Activated CD8-positive, alpha-beta memory T cell treated with anti-CD3 and anti-CD28 coated beads, Interleukin-2, amount 50 U/mL, for 24 hours (primary cell): Measurements from ENCODE around the gene SDF2.
"Not testable (repeated sequence)": the region's sequence is repeated elsewhere in the genome, so short reads cannot be mapped to it uniquely, and the experiment has no call there.

Source experiments
- DNase-seq: peaks from one replicate; pipeline ENCODE4 v3.0.0-alpha.2; 2020; ENCODE audit errors: extremely low read depth

Gene SDF2

DNA sequence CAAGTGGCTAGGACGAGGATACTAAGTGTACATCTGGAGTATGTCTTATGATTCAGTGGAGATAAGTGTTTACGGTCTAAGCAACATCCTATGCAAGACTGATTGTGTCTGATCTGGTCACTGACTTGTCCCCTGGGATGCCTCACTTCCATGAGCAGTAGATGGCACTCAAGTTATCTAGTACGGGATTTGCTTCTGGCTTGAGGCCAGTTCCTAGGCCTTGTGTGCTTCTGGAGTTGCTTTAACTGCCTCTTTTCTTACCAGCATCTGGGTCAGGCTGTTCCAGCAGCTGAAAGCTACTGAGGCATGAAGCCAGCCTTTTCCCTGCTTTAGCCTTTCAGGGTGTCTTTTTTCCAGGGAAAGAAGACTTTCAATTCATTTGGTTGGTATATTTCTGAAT, 23.3 kb upstream of the SDF2 start:
- no peak for DNase-seq

DNA sequence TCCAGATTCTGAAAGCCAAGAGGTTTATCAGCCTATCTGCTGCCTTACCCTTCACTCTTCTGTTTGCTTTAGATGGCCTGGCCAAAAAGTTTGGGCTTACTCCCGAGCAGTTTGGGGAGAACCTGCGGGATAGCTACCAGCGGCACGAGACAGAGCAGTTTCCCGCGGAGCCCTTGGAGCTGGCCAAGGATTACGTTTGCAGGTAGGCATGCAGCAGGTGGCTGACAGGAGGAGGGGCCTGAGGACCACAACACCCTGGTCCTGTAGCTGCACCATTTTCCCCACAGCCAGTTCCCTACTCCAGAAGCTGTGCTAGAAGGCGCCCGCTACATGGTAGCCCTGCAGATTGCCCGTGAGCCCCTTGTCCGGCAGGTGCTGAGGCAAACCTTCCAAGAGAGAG, 20.9 kb upstream of the SDF2 start:
- no peak for DNase-seq

DNA sequence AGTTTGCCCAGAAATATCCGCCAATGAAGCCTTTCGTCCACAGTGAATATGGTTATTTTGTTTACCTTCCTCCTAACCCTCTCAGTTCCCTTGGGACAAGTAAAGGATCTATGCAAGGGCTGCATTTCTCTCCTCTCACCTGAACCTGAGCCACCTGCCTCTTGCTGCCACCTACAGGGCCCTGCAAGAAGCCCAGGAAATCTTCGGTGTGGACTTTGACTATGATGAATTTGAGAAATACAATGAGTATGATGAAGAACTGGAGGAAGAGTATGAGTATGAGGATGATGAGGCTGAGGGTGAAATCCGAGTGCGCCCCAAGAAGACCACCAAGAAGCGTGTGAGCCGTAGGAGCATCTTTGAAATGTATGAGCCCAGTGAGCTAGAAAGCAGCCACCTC, 14.3 kb upstream of the SDF2 start:
- no peak for DNase-seq

DNA sequence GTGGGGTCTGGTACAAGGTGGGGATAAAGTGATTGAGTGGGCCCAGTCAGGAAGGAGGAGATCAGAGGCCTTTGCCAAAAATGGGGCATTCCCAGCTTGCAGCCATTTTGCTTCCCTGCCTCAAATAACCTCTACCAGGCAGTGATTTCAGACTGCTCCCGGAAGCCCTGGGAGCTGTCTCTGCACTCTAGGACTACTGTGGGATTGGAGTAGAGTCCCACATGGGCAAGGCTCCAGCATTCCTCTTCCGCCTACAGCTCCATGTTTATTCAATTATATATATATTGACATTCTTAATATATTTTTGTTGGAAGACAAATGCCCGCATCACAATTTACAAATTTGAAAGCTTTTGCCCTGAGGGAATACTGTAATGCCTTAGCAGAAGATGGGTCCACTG, 13.8 kb upstream of the SDF2 start:
- no peak for DNase-seq

DNA sequence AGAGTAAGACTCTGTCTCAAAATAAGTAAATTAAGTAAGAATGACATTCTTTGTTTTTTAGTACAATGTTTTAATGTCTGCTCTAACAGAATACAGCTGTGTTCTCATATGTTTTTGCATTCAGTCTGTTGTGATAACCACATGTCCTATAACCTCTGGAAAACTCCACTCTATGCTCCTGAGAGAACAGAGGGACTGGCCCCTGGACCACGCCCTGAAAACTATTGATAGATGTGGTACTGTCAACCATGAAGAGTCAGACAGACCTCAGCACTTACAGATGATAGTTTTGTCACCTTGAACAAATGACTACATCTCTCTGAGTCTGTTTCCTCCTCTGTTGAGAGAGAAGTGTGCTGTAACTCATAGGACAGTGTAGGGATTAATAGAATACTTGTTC, 8.2 kb upstream of the SDF2 start:
- DNase-seq, result no peak

DNA sequence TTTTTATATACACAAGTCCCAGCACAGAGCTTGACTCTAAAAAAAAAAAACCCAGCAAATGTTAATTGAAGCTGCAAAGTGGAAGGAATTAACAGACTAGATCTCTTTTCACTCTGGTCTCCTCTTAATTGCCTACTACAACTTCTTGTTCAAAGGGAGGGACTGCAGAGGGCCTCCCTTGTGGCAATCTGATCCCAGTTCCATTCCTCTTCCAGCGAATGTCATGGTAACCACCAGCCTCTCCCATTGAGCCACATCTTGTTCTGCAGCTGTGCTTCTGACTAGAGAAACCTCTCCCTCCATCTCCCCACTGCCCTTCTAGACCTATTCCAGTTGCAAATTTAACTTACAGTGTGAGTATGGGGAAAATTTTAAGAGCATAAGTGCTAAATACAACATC, 6.2 kb upstream of the SDF2 start:
- DNase-seq, result no peak

DNA sequence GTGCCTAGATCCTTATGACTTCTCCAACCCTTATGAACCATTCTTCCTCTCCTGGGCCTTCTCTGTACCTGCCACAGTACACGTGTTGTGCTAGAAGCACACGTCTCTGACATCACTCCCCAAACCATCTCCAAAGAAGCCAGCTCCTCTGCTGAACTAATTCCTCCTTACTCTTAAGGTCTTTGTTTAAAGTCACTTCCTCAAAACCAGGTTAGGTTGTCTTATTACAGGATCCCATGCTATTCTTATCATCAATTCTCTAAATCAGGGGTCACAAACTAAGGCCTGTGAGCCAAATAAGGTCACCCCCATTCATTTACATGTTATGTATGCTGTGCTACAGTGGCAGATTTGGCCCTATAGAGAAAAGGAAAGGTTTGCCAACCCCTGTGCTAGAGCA, 4.3 kb upstream of the SDF2 start:
- no peak for DNase-seq

DNA sequence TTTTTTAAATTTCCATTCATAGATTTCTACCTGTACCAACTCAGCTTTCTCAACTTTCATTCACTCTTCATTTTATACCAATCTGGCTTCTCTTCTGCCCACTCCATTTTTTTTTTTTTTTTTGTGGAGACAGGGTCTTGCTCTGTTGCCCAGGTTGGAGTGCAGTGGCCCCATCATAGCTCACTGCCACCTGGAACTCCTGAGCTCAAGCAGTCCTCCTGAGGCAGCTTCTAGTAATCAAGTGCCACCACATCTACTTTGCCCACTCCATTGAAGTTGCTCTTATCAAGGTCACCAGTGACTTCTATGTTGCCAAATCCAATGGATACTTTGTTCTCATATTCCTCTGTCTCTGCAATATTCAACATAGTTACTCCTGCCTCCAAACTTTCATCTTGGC, 2.0 kb upstream of the SDF2 start:
- DNase-seq, result no peak

DNA sequence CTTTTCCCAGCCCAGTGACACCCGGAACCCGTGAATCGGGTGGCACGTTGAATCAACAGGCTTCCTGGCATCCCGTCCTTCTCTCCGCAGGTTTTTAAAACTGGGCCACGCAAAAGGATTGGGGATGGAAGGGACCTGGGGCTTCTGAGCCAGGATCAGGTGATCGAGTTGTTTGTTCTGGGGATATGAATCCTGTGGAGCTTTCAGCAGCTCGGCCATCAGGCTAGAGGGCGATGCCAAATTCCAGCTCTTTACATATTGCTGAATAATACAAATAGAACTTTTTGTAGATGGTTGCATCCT, 772 bp upstream of the SDF2 start:
- no peak for DNase-seq

DNA sequence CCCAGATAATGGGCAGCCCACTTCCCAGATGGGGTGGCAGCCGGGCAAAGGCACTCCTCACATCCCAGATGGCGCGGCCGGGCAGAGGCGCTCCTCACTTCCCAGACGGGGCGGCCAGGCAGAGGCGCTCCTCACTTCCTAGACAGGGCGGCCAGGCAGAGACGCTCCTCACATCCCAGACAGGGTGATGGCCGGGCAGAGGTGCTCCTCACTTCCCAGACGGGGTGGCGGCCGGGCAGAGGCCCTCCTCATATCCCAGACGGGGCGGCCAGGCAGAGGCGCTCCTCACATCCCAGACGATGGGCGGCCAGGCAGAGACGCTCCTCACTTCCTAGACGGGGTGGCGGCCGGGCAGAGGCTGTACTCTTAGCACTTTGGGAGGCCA, 2.2 kb downstream of the SDF2 start:
- not testable (repeated sequence) for DNase-seq

DNA sequence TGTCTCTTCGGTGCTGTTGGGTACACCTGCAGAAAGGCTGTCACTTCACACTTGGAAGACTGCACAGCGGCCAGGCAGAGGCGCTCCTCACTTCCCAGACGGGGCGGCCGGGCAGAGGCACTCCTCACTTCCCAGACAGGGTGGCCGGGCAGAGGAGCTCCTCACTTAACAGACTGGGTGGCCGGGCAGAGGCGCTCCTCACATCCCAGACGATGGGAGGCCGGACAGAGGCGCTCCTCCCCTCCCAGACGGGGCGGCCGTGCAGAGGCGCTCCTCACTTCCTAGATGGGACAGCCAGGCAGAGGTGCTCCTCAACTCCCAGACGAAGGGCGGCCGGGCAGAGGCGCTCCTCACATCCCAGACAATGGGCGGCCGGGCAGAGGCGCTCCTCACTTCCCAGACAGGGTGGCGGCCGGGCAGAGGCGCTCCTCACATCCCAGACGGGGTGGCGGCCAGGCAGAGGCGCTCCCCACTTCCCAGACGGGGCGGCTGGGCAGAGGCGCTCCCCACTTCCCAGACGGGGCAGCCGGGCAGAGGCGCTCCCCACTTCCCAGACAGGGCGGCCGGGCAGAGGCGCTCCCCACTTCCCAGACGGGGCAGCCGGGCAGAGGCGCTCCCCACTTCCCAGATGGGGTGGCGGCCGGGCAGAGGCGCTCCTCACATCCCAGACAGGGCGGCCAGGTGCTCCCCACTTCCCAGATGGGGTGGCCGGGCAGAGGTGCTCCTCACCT, 2.8 kb downstream of the SDF2 start:
- DNase-seq, result not testable (repeated sequence)

DNA sequence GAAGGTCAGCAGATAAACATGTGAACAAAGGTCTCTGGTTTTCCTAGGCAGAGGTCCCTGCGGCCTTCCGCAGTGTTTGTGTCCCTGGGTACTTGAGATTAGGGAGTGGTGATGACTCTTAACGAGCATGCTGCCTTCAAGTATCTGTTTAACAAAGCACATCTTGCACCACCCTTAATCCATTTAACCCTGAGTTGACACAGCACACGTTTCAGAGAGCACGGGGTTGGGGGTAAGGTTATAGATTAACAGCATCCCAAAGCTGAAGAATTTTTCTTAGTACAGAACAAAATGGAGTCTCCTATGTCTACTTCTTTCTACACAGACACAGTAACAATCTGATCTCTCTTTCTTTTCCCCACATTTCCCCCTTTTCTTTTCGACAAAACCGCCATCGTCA, 3.4 kb downstream of the SDF2 start:
- not testable (repeated sequence) for DNase-seq

DNA sequence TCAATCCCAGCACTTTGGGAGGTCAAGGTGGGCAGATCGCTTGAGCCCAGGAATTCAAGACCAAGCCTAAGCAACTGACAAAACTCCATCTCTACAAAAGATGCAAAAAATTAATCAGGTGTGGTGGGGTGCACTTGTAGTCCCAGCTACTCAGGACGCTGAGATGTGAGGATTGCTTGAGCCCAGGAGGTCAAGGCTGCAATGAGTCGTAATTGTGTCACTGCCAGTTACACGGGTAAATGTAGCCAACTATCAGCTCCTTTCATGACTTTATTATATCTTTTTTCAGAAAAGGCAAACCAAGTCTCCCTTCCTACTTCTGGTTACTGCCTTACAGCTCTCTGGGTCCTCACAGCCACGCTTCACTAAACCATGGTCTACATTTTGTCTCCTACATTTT, 4.0 kb downstream of the SDF2 start:
- DNase-seq, result no peak

DNA sequence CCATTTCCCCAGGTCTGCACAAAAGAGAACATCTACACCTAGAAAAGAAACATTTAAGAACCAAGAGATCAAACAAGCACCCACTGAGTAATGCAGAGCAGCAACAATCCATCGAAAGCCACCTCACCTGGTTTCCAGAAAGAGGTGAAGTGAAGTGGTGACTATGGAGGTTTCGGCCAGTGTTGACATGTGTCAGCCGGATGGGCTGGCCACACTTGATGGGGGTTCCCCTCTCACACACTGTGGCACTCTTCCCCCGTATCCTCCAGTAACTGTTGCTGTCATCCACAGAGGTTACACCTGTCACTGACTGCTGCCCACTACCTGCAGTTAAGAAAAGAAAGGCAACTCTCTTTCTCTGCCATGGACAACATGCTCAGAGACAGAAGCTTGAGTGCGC, 6.5 kb downstream of the SDF2 start:
- no peak for DNase-seq

DNA sequence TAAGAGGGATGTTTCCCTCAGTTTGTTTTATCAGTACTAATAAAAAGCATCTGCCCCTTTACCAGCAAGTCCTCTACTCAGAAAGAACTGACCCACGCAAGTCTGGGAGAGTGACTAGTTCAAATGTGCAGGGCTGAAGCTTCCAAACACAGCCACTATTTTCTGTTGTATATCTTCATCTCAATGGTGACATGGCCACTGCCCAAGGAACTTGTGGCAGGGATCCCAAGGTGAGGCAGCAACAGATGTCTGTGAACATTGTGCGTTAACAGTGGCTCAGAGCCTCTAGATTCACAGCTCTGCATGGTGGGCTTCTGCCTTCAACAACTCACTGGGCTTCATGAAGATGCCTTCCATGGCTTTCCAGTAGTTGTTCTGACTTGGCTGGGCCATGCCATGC, 13.0 kb downstream of the SDF2 start:
- no peak for DNase-seq

DNA sequence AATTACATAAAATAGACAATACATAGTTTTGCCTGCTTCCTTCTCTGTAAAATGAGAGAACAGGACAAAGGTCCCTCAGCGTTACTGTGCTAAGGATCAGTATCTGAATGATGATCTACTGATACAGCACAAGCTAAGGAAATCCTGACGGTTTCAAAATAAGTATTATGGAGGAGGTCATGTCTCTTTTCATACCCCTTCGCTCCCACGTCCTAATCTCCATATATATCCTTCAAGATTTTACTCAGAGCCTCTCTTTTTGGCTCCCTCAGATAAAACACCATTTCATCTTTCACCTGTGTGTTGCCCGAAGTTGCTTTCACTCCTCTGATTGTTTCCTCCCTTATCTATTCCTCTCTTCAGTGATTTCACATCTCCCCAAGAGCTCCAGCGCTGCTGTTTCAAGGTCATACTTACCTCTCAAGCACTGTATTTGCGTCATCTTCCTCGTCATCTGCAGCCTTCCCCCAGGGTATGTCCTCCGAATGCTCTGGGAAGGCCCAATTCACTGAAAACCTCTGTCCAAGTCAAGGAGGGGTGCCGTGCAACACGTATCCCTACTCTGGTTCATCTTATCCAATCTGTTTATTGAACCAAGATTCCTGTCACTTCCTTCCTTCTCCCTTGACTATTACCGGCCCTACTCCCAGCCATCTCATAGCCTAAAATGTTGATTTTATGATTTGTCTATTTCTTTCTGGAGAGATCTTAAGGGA, 15.5 kb downstream of the SDF2 start:
- DNase-seq, result no peak

DNA sequence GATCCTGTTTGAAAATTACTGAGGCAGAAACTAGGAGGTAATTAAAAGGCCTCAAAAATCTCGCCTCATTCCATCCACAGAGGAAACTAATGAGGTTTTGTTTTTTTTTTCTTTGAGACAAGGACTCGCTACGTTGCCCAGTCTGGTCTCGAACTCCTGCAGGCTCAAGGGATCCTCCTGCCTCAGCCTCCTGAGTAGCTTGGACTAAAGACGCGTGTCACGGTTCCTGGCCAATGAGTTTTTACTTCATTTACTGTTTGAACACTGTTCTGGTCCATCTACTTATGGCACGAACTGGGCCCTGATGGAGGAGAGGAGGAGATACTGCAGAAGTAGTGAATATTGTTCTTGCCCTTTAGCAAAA, 16.1 kb downstream of the SDF2 start:
- DNase-seq, result no peak

DNA sequence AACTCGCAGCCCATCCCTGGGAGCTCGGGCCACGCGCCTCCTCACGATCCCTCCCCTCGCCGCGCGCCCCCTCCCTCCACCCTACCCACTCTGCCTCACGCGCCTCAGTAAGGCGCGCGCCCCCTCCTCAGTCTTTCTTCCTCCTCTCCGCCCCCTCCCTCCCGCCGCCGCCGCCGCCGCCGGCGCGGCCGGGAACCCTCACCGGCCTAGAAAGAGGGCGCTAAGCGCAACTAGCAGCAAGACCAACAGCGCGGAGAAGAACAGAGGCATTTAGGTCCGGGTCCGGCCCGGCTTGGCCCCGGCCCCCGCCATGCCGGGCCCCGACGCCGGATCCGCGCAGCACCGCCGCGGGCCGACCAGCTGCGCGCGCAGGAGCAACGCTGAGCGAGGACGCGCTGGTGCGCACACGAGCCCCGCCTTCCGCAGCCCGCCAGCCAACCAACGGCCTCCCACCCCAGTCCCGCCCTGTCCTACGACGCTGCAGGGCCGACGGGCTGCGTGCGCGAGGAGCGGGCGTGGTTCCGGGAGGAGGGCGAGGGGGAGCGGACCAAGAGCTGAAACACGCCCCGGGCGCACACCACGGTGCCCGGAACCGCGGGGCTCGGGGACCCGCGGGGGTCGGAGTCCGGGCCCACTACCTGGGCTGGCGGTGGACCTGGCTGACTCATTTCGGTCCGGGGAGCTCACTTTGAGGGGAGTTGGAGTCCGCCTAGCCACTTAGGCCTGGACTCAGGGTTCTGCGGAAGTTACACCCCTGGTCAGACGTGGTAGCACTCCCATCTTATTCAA, 16.7 kb downstream of the SDF2 start, which contains the start of gene BLTP2:
Gene BLTP2, minus strand, starts transcription at position 372 of the 789 bp plus-strand sequence. Its CDS starts 102 bp downstream, at position 270.
- peak; percentile 82 for DNase-seq

DNA sequence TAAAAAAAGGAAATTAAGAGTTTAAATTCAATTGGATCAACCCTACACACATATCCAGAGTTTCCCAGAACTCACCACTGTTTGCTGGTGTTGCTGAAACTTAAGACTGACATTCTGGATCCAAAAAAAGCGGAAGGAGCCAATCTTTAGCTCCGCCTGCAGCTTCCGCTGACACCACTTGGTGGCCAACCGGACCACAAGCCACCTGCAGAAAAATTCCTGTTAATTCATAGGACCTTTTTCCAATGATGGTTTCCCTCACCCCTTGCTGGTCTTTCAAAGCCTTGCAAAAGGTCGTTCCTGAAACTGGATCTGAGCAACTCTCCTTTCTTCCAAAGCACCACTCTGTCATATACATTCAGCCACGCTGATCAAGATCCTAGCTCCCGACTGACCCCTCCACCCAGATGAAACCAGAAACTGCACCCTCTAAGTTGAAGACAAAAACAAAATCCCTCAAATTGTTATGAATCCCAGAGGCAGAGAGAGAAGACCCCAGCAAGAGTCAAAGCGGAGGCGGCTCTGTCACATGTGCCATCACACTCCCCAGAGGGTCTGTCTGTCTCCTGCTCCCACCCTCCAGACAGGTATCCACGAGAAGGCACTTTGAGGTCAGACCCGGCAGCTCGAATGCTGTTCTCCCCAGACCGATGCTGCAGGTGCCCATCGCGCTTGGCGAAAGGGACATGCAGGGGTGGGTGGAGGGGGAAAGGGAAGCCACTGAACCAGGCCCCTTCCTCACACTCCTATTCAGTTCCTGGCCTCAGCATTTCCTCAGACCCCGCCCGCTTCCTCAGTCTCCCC, 17.5 kb downstream of the SDF2 start:
- no peak for DNase-seq

DNA sequence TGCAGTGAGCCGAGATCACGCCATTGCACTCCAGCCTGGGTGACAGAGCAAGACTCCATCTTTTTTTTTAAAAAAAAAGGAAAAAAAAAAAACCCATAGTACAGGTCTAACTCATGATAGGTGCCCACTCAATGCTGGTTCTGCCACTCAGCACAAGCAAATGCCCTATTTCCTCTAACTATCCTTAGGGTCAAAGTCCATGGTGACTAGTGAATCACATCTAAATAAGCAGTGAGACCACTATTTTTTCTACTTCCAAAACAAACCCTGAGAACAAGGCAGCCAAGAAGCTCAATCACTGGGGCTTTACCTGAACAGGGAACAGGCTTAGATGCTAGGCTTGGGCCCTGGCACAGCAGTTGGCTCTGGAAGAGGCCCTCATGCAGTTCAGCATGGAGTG, 20.1 kb downstream of the SDF2 start:
- no peak for DNase-seq

DNA sequence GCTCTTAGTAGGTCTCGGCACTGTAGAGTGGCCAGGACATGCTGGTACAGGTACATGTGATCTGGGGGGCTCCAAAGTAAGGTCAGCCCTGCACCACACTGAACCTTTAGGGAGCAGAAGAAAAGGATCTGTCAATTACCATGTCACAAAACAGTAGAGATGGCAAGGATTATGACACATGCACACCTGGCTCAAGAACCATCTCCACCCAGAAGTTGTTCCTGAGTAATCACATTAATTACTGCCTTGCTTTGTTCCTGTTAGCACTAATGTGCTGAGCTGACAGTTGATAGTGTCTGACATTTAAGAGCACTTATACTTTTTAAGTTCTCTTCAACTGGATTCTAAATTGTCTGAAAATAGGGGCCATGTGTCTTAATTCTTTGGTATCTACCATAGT, 26.2 kb downstream of the SDF2 start:
- DNase-seq, result no peak

DNA sequence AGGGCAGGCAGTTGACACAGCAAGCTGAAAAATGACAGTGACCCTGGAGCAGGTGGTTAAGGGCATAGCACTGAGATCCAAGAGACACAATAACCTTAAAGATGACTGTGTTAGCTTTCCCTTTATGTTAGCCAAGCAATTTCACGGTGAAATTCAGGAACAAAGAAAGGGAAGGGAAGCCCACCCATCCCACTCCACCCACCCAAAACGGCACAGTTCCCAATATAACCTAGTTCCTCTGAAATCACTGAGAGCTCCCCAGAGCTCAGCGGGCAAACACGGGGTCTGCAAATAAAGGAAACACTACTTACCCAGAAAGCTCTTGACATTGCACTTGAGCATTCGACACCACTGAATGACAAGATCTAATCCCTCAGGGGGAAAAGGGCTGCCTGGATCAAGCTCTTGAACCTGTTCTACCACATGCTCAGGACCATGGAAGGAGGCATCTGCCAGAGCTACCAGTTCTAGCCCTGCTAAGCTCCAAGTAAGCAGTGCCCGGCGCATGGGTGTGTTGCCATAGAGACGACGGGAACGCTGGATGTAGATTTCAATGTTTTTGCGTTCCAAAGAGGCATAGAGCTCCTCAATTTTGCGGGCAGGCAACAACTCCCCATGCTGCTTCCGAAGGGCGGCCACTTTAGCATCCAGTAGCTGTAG, 27.4 kb downstream of the SDF2 start:
- DNase-seq, result no peak
